ENCODE measurements around the gene MMP24OS. TPM values are rescaled to one million over a fixed set of nuclear protein-coding genes. Genes with fewer than 3 reads are reported as not detected.

The MMP24OS gene
- total RNA-seq, 4 donors from 2014 or later: 8.8 to 67.8 (median 18.1) TPM

DNA sequence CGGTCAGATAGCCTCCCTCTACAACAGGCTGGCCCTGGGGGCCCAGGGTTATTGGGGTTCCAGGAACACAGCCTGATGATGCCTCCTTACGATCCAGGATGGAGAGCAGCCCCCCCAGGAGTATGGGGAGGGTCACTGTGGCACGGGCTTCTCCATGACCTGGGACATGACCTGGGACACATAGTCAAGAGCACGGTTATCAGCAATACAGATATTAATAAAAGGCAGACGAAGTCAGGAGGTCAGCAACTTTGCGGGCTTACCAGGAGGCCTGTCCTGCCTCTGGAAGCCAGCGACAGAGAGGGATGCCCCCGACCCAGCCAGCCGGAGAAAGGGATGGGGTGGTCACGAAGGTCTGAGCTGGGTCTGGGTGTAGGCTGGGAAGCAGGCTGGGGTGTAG, 795 bp downstream of the MMP24OS start:
- H3K4me3 ChIP-seq: peak overlapping the region; percentile 57 to 72
- intact Hi-C loops (cut with DNase I; ENCODE audit: low total_unique reads): loop anchor here (10.0 kb wide), 1 partner anchor 132 kb away; the partner anchor contains the start of gene EDEM2
- H3K4me1 ChIP-seq: peaks cover 0 to 13% of the 10 kb centered on the region in 2 donors
- no peaks in the 10 kb centered on the region for H3K9me3 ChIP-seq
- no peaks in the 10 kb centered on the region for H3K36me3 ChIP-seq
- H3K27me3 ChIP-seq: no peaks in the 10 kb centered on the region
- TF ChIP-seq POLR2A (IDR thresholded peaks at IDR 0.05): no peak
- TF ChIP-seq, protein P1, sequence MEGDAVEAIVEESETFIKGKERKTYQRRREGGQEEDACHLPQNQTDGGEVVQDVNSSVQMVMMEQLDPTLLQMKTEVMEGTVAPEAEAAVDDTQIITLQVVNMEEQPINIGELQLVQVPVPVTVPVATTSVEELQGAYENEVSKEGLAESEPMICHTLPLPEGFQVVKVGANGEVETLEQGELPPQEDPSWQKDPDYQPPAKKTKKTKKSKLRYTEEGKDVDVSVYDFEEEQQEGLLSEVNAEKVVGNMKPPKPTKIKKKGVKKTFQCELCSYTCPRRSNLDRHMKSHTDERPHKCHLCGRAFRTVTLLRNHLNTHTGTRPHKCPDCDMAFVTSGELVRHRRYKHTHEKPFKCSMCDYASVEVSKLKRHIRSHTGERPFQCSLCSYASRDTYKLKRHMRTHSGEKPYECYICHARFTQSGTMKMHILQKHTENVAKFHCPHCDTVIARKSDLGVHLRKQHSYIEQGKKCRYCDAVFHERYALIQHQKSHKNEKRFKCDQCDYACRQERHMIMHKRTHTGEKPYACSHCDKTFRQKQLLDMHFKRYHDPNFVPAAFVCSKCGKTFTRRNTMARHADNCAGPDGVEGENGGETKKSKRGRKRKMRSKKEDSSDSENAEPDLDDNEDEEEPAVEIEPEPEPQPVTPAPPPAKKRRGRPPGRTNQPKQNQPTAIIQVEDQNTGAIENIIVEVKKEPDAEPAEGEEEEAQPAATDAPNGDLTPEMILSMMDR (IDR thresholded peaks at IDR 0.05): no peak
- DNase-seq: no peak
- peak overlapping the region; percentile 88 to 96 for H3K27ac ChIP-seq

DNA sequence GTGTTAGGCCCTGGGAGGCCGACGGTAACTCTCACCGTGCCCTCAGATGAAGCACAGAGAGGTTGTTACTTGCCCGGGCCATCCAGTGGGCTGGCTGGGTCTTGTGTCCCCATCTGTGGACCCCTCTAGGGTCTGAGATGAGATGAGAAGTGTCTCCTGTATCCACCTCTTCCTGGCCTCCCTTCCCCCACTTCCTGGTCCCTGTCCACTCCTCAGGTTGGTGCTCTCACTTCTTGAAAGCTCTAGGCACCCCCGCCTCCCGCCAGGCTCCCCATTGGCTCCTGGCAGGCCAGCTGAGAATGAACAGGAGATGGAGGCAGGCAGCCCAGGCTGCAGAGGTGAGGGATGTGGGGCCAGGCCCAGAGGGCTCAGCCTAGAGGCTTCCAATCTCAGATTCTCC, 1.5 kb downstream of the MMP24OS start:
- no peaks in the 10 kb centered on the region for H3K36me3 ChIP-seq
- peak overlapping the region in 1 of 2 donors; percentile 72 for H3K4me3 ChIP-seq
- intact Hi-C loops (cut with DNase I; ENCODE audit: low total_unique reads): loop anchor here (10.0 kb wide), 1 partner anchor 132 kb away; the partner anchor contains the start of gene EDEM2
- H3K4me1 ChIP-seq: peaks cover 0 to 13% of the 10 kb centered on the region in 2 donors
- DNase-seq: no peak
- H3K27ac ChIP-seq: peak overlapping the region; percentile 88 to 96
- no peaks in the 10 kb centered on the region for H3K9me3 ChIP-seq
- TF ChIP-seq POLR2A (IDR thresholded peaks at IDR 0.05): no peak
- TF ChIP-seq, protein P1 (IDR thresholded peaks at IDR 0.05): no peak
- no peaks in the 10 kb centered on the region for H3K27me3 ChIP-seq

DNA sequence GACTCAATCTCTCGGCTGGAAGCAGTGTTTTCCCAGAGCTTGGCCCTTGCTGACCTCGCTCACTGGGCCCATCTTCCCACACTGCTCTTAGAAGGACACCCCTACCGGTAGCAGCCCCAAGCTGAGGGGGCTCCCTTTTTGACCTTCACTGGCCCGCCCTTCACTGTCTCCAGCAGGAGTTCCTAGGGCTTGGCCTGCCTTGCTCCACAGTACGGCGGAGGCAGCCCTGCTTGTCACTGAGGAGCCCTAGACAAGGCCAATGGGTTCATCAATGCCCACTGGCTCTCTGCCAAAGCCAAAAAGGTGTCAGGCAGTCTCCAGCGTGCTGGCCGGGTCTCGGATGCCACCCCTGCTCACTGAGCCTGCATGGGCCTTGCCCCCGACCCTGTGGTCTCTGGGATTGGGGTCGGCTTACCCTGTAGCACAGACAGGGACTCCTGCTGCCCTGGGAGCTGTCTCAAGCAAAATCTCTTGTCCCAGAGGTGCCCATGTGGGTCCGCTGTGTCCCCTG, 2.1 kb downstream of the MMP24OS start:
- Histone ChIP-seq H3K9me3 (no peaks in the 10 kb centered on the region), H3K36me3 (no peaks in the 10 kb centered on the region), H3K27me3 (no peaks in the 10 kb centered on the region), H3K4me1 (peaks cover 0 to 13% of the 10 kb centered on the region in 2 donors), H3K4me3 (no peak overlapping the region), H3K27ac (no peak overlapping the region)
- DNase-seq: no peak
- TF ChIP-seq POLR2A (IDR thresholded peaks at IDR 0.05): no peak
- TF ChIP-seq, protein P1 (IDR thresholded peaks at IDR 0.05): no peak
- intact Hi-C loops (cut with DNase I; ENCODE audit: low total_unique reads): loop anchor here (10.0 kb wide), 1 partner anchor 131 kb away; the partner anchor contains the start of gene EDEM2

DNA sequence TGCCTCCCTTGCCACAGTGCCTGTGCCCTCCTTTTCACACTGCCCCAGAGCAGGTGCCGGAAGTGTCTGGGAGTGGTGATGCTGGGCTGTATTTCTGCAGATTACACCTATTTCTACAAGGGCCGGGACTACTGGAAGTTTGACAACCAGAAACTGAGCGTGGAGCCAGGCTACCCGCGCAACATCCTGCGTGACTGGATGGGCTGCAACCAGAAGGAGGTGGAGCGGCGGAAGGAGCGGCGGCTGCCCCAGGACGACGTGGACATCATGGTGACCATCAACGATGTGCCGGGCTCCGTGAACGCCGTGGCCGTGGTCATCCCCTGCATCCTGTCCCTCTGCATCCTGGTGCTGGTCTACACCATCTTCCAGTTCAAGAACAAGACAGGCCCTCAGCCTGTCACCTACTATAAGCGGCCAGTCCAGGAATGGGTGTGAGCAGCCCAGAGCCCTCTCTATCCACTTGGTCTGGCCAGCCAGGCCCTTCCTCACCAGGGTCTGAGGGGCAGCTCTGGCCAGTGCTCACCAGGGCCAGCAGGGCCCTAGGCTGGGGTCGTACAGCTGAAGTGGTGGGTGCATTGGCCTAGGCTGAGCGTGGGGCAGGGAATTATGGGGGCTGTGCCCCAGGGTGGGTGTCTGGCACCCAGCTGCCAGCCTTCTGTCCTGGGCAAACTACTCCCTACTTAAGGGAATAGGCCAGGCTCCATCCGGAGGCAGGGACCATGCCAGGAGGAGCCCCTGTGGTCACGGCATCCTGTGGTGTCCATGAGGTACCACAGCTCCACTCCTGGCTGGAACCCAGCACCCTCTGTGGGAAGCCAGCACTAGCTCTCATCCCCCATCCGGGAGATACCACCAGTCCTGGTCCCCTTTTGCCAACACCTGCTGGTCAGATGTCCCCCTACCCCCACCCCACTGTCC, 3.5 kb downstream of the MMP24OS start:
- Histone ChIP-seq H3K36me3 (no peaks in the 10 kb centered on the region), H3K27ac (no peak overlapping the region), H3K9me3 (no peaks in the 10 kb centered on the region), H3K27me3 (no peaks in the 10 kb centered on the region), H3K4me1 (peaks cover 0 to 13% of the 10 kb centered on the region in 2 donors), H3K4me3 (no peak overlapping the region)
- TF ChIP-seq, protein P1 (IDR thresholded peaks at IDR 0.05): no peak
- TF ChIP-seq POLR2A (IDR thresholded peaks at IDR 0.05): no peak
- no peak for DNase-seq
- intact Hi-C loops (cut with DNase I; ENCODE audit: low total_unique reads): loop anchor here (10.0 kb wide), 1 partner anchor 130 kb away; the partner anchor contains the start of gene EDEM2
